Neuron (in vitro differentiated cells): ENCODE results near the gene TTLL11.
"Not testable (repeated sequence)": the region's sequence is repeated elsewhere in the genome, so short reads cannot be mapped to it uniquely, and the experiment has no call there.

Source experiments
- H2AFZ ChIP-seq: one replicate; pipeline ENCODE4 v1.6.1; 2013; ENCODE audit warnings: low read depth, mild to moderate bottlenecking, inconsistent platforms, low read length, moderate library complexity
- H3K27me3 ChIP-seq: one replicate; pipeline ENCODE4 v1.6.1; 2013; ENCODE audit warnings: low read length; ENCODE audit not compliant: insufficient read depth
- H3K36me3 ChIP-seq: one replicate; pipeline ENCODE4 v1.6.1; 2013; ENCODE audit warnings: low read length; ENCODE audit not compliant: insufficient read depth
- H3K4me1 ChIP-seq: one replicate; pipeline ENCODE4 v1.6.1; 2013; ENCODE audit warnings: low read length; ENCODE audit not compliant: insufficient read depth
- H3K4me3 ChIP-seq: 2 replicates; pipeline ENCODE4 v1.5.1; 2013; ENCODE audit warnings: mild to moderate bottlenecking, low read length, moderate library complexity
- H3K9me3 ChIP-seq: one replicate; pipeline ENCODE4 v1.6.1; 2013; ENCODE audit warnings: low read length

The TTLL11 gene

DNA sequence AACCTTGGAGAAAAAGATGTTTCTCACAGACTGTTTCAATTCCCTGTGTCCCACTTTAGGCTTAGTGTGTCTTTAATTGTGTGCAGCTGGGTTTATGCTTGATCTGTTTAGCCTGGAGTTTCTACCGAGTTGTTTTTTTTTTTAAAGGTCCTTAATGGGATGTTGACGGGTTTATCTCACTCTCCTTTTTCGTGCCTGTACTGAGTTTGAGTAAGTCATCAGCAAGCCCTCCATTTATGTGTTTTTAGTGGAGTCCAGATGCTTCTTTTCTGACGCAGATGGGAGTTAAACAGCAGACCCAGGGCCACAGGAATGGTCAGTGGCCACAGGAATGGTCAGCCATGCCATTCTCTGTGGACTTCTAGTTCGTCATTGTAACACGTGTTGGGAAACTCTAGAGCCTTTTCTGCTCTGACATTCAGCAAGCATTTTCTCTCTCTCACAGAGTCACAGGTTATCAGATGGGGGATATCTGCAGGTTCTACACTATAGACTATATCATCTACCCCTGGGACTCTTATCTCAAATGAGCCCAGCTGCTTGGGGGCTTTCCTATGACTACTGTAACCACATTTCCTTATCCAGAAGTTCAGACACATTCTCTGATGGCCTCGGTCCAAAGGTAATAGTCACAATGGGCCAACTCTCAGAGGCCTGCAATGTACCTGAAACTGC lies 190.5 kb downstream of the TTLL11 start:
- no peaks in the 10 kb centered on the region for H3K4me1 ChIP-seq
- H2AFZ ChIP-seq: no peak overlapping the region
- H3K9me3 ChIP-seq: peaks cover 3% of the 10 kb centered on the region
- H3K27me3 ChIP-seq: peaks cover 5% of the 10 kb centered on the region
- no peaks in the 10 kb centered on the region for H3K36me3 ChIP-seq
- H3K4me3 ChIP-seq: no peak overlapping the region

DNA sequence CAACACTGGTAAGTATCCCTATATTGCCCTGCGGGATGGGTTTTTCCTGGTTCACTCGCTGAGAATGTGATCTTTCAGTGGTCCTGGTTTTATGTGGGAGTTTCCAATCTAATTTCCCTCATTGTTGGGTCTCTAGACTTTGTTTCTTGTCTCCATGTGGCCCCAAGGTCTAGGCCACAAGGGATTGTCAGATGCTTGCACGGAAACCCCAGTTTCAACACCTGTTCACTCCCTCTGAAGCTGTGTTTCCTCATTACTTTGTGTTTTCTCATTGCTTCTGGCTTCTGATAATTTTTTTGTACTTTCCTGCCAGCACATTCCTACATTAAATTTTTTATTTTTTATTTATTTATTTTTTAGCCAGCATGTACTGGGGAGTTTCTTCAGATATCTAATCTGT lies 191.5 kb downstream of the TTLL11 start:
- peaks cover 5% of the 10 kb centered on the region for H3K27me3 ChIP-seq
- no peak overlapping the region for H2AFZ ChIP-seq
- H3K4me1 ChIP-seq: no peaks in the 10 kb centered on the region
- no peak overlapping the region for H3K4me3 ChIP-seq
- peaks cover 3% of the 10 kb centered on the region for H3K9me3 ChIP-seq
- H3K36me3 ChIP-seq: no peaks in the 10 kb centered on the region

DNA sequence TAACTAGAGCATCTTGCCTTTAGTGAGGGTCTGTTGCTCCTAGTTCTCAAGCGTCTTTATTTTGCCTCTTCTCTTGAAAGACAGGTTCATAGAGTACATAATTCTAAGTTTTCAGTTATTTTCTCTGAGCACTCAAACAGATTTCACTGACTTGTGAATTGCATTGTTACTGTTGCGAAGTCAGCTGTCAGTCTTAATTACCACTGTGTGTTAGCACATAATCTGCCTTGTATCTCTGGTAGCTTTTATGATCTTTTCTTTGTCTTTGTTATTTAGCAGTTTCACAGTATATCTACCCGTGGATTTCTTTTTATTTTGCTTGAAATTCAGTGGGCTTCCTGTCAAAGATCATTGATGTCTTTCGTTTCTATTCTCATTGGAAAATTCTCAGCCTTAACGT lies 192.9 kb downstream of the TTLL11 start:
- H3K9me3 ChIP-seq: peaks cover 3% of the 10 kb centered on the region

DNA sequence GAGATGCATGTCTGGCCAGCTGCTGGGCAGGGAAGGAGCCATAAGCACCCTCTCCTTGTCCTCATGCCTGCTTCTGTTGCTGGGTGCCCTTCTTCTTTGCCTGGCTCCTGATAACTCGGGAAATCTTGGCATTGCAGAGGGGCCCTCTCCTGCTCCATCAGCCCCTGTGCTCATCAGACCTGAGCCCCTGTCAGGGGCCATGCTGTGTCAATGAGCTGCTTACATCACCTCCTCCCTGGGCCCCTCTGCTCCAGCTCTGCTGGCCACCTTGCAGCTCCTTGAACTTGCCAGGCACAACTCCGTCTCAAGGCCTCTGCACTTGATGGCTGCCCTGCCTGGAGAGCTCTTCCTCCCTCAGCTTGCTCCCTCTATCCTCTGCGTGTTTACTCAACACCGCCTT lies 194.3 kb downstream of the TTLL11 start:
- Histone ChIP-seq H3K9me3 (peaks cover 3% of the 10 kb centered on the region), H3K27me3 (peaks cover 5% of the 10 kb centered on the region), H3K4me1 (no peaks in the 10 kb centered on the region), H2AFZ (no peak overlapping the region), H3K36me3 (no peaks in the 10 kb centered on the region), H3K4me3 (no peak overlapping the region)

More for the DNA sequence above, 192.9 kb downstream of the TTLL11 start:
- Histone ChIP-seq H3K4me3 (no peak overlapping the region), H3K27me3 (peaks cover 5% of the 10 kb centered on the region), H2AFZ (no peak overlapping the region), H3K36me3 (no peaks in the 10 kb centered on the region), H3K4me1 (no peaks in the 10 kb centered on the region)

DNA sequence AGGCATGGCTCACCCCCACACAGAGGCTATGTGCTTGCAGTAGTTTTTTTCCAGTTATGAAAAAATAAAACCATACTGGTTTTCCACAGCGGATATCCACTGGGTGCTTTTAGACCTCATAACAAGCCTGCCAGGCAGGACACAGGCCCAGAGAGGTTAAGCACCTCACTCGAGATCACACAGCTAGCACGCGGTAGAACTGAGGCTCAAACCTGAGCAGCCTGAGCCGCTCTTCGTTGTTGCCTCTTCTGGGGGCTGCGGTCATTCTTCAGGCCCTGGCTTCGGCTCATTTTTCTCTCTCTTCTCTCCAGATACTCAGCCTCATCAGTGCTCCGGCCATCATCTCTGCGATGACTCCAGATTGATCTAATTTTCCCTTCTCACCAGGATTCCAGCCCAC lies 196.0 kb downstream of the TTLL11 start:
- Histone ChIP-seq H3K4me1 (no peaks in the 10 kb centered on the region), H3K9me3 (peaks cover 3% of the 10 kb centered on the region), H3K36me3 (no peaks in the 10 kb centered on the region), H3K27me3 (peaks cover 5% of the 10 kb centered on the region), H2AFZ (no peak overlapping the region), H3K4me3 (no peak overlapping the region)

DNA sequence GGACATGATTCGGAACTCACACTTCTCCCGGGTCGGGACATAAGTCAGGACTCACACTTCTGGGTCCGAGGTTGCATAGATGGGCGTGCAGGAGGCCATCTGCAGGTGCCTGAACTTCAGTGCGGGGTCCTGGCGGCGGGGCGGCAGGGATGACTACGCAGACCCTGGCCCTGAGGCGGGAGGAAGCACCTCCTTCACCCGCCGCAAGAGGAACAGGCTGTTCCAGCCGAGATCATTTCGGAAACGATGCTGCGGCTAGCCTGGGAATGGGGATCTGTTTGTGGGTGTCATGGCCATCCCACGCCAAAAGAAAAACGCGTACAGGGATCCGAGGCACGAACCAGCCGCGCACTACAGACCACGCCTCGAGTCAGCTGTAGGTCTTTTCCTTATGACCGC lies 196.6 kb downstream of the TTLL11 start:
- H3K36me3 ChIP-seq: no peaks in the 10 kb centered on the region
- peaks cover 5% of the 10 kb centered on the region for H3K27me3 ChIP-seq
- H3K9me3 ChIP-seq: peaks cover 3% of the 10 kb centered on the region
- no peaks in the 10 kb centered on the region for H3K4me1 ChIP-seq
- no peak overlapping the region for H2AFZ ChIP-seq
- H3K4me3 ChIP-seq: no peak overlapping the region

DNA sequence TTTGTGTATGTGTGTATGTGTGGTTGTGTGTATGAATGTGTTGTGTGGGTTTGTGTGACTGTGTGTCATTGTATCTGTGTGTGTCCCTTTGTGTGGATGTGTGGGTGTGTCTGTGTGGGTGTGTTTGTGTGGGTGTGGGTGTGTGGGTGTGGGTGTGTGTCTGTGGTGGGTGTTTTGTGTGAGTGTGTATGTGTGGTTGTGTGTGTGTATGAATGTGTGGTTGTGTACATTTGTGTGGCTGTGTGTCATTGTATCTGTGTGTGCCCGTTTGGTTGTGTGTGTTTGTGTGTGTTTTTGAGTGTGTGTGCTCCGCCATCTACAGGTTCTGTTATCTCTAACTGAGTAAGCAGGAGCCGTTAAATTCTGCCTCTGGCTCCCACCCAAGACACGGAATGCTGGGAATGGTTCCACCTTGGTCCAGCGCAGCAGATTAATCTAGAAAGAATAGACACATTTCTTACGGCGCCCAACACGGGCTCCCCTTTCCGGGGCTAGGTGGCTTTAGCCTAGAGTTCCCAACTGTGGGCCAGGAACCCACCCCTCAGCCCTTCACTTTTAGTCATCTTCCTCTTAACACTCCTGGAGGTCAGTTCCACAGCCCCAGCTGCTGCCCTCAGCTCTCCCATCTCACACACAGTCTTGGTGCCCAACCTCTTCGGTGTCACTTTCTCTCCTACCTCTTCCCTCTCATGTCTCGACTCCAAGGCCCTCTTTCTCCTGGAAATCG lies 197.1 kb downstream of the TTLL11 start:
- no peak overlapping the region for H3K4me3 ChIP-seq
- H3K9me3 ChIP-seq: peaks cover 3% of the 10 kb centered on the region
- no peaks in the 10 kb centered on the region for H3K36me3 ChIP-seq
- peaks cover 5% of the 10 kb centered on the region for H3K27me3 ChIP-seq
- H2AFZ ChIP-seq: no peak overlapping the region
- no peaks in the 10 kb centered on the region for H3K4me1 ChIP-seq

DNA sequence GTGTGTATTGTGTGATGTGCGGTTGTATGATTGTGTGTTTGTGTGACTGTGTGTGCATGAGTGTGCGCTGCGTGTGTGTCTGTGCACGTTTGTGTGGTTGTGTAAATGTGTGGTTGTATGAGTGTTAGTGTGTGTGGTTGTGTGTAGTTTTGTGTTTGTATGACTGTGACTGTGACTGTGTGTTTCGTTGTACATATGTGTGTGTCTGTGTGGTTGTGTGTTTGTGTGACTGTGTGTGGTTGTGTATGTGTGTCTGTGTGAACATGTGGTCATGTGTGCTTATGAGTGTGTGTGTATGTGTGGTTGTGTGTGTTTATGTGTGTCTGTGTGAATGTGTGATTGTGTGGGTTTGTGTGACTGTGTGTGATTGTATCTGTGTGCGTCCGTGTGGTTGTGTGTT lies 197.8 kb downstream of the TTLL11 start:
- H3K4me1 ChIP-seq: no peaks in the 10 kb centered on the region
- no peak overlapping the region for H3K4me3 ChIP-seq
- no peaks in the 10 kb centered on the region for H3K36me3 ChIP-seq
- H3K9me3 ChIP-seq: no peaks in the 10 kb centered on the region
- H2AFZ ChIP-seq: no peak overlapping the region
- peaks cover 5% of the 10 kb centered on the region for H3K27me3 ChIP-seq

DNA sequence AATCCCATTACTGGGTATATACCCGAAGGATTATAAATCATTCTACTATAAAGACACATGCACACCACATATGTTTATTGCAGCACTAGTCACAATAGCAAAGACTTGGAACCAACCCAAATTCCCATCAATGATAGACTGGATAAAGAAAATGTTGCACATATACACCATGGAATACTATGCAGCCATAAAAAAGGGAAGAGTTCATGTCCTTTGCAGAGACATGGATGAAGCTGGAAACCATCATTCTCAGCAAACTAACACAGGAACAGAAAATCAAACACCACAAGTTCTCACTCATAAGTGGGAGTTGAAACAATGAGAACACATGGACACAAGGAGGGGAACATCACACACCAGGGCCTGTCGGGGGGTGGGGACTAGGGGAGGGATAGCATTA lies 198.7 kb downstream of the TTLL11 start:
- not testable (repeated sequence) for H3K27me3 ChIP-seq, H3K4me3 ChIP-seq, H3K9me3 ChIP-seq, H2AFZ ChIP-seq, H3K36me3 ChIP-seq, H3K4me1 ChIP-seq

DNA sequence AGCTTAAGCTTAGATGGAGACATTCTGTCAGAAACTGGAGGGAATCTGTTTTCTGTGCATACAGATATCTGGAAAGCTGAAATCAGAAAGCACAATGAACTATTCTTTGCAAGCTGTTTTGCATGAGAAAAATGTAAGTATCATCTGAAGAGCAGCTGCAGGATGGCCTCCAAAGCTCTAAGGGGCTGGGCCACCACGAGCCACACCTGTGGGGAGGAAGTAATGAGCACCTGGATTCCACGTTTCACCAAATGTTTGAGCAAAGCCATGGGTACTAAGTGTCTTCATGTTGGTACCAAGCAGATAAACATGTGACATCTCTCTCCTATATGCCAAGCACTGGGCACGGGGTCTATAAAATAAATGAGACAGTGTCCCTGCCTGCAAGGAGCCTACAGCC lies 199.3 kb downstream of the TTLL11 start:
- Histone ChIP-seq H3K27me3 (peaks cover 8% of the 10 kb centered on the region), H3K4me3 (no peak overlapping the region), H3K36me3 (no peaks in the 10 kb centered on the region), H2AFZ (no peak overlapping the region), H3K9me3 (no peaks in the 10 kb centered on the region), H3K4me1 (peaks cover 1% of the 10 kb centered on the region)

DNA sequence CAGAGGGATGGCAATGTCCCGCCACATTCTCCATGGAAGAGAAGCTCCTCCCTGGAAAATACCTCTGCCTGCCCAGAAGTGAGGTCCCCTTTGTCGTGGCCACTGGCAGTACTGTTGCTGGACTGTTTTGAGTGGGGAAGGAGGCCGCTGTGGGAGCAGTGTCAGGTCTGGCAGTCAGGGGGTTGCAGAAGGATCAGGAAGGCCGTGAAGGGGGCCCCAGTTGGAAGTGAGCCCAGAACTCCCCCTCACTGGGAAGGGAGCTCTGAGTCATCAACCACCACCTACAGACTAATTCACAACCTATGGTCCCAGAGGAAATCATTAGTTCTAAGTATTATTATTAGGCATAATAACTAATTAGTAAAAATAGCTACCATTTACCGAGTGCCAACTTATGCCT lies 200.4 kb downstream of the TTLL11 start:
- Histone ChIP-seq H3K4me3 (no peak overlapping the region), H2AFZ (no peak overlapping the region), H3K9me3 (no peaks in the 10 kb centered on the region), H3K36me3 (no peaks in the 10 kb centered on the region), H3K27me3 (peaks cover 5% of the 10 kb centered on the region), H3K4me1 (peaks cover 12% of the 10 kb centered on the region)

DNA sequence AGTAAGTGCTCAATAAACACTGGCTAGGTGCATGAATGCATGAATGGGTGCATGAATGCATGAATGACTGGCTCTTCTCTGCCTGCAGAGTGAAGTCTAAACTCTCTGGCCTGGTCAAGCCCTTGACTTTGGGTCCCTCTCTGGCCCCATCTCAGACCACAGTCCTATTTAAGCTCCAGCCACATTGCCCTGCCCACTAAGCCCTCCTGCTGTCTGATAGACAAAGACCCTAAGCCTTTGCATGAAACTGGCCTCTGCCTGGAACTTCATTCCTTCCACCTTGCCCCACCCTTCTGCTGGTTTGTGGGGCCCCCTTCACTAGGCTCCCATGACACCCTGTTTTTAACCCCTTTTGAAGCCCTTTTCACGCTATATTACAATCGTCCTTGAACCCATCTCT lies 202.4 kb downstream of the TTLL11 start:
- Histone ChIP-seq H3K4me1 (peaks cover 23% of the 10 kb centered on the region), H3K9me3 (no peaks in the 10 kb centered on the region), H2AFZ (no peak overlapping the region), H3K4me3 (no peak overlapping the region), H3K27me3 (peaks cover 20% of the 10 kb centered on the region), H3K36me3 (no peaks in the 10 kb centered on the region)

DNA sequence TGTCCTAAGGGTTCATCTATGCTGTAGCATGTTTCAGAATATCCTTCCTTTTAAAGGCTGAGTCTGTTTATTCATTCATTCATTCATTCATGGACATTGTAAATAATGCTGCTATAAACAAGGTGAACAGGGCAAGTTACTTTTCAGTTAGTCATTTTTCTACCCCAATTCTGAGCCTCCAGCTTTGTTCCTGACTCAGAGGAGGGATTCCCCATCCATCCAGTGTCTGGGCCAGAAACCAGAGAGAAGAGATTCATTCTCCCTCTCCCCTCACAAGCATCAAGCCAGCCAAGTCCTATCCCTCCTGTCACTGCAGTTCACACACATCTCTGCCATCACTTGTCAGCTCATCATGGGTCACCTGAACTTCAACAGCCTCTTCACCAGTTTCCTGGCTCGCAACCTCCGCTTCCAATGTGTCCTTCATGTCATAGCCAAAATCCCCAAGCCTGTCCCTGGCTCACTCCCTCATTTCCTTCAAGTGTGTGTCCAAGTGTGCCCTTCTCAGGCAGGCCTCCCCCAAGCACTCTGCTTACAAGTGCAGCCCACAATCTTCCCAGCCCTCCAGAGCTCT lies 203.0 kb downstream of the TTLL11 start:
- H3K4me3 ChIP-seq: no peak overlapping the region
- H3K36me3 ChIP-seq: no peaks in the 10 kb centered on the region
- H3K9me3 ChIP-seq: no peaks in the 10 kb centered on the region
- no peak overlapping the region for H2AFZ ChIP-seq
- H3K27me3 ChIP-seq: peaks cover 25% of the 10 kb centered on the region
- H3K4me1 ChIP-seq: peaks cover 30% of the 10 kb centered on the region
